ENCODE results near the gene CDYL. TPM values are rescaled to one million over a fixed set of nuclear protein-coding genes. Genes with fewer than 3 reads are reported as not detected.

CDYL gene
- total RNA-seq, 1 donor = 48.4 TPM

- H3K4me3 ChIP-seq (ENCODE audit: low read depth, low read length) = peak overlapping the region; percentile 75
- DNase-seq (ENCODE audit: low read depth) = peak; percentile 46
- TF ChIP-seq, protein P1, sequence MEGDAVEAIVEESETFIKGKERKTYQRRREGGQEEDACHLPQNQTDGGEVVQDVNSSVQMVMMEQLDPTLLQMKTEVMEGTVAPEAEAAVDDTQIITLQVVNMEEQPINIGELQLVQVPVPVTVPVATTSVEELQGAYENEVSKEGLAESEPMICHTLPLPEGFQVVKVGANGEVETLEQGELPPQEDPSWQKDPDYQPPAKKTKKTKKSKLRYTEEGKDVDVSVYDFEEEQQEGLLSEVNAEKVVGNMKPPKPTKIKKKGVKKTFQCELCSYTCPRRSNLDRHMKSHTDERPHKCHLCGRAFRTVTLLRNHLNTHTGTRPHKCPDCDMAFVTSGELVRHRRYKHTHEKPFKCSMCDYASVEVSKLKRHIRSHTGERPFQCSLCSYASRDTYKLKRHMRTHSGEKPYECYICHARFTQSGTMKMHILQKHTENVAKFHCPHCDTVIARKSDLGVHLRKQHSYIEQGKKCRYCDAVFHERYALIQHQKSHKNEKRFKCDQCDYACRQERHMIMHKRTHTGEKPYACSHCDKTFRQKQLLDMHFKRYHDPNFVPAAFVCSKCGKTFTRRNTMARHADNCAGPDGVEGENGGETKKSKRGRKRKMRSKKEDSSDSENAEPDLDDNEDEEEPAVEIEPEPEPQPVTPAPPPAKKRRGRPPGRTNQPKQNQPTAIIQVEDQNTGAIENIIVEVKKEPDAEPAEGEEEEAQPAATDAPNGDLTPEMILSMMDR (IDR thresholded peaks at IDR 0.05; ENCODE audit: insufficient read depth, low read length) = no peak
These were observed 1.3 kb downstream of the CDYL start for GRCh38 chr6:4777394-4777935.

- no peak for DNase-seq (ENCODE audit: low read depth)
- H3K4me3 ChIP-seq (ENCODE audit: low read depth, low read length) = peak overlapping the region; percentile 75
- TF ChIP-seq, protein P1 (IDR thresholded peaks at IDR 0.05; ENCODE audit: insufficient read depth, low read length) = no peak
These were observed 1.9 kb downstream of the CDYL start for GRCh38 chr6:4778086-4778485.

DNA sequence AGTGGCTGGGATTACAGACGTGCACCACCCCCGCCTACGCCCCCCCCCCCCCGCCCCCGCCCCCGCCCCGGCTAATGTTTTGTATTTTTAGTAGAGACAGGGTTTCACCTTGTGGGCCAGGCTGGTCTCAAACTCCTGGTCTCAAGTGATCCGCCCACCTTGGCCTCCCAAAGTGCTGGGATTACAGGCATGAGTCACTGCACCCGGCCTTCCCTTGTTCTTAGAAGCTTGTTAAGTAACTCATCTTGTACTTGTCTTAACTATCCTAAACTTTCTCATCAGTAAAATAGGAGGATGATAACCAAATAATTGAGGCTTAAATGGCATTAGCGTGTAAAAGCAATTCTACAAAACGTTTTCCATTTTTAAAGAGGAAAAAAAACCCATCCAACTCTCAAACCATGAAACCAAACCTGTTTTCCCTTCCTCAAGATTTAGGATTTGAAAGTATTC is 4.2 kb downstream of the CDYL start:
- TF ChIP-seq, protein P1 (IDR thresholded peaks at IDR 0.05; ENCODE audit: insufficient read depth, low read length) = no peak
- DNase-seq (ENCODE audit: low read depth) = peak; percentile 46
- no peak overlapping the region for H3K4me3 ChIP-seq (ENCODE audit: low read depth, low read length)

- TF ChIP-seq, protein P1 (IDR thresholded peaks at IDR 0.05; ENCODE audit: insufficient read depth, low read length) = no peak
- no peak for DNase-seq (ENCODE audit: low read depth)
- no peak overlapping the region for H3K4me3 ChIP-seq (ENCODE audit: low read depth, low read length)
These were observed 5.2 kb downstream of the CDYL start for GRCh38 chr6:4781426-4781825.

GRCh38 chr6:4781967-4782575 is 5.9 kb downstream of the CDYL start:
- no peak for DNase-seq (ENCODE audit: low read depth)
- TF ChIP-seq, protein P1 (IDR thresholded peaks at IDR 0.05; ENCODE audit: insufficient read depth, low read length) = no peak

DNA sequence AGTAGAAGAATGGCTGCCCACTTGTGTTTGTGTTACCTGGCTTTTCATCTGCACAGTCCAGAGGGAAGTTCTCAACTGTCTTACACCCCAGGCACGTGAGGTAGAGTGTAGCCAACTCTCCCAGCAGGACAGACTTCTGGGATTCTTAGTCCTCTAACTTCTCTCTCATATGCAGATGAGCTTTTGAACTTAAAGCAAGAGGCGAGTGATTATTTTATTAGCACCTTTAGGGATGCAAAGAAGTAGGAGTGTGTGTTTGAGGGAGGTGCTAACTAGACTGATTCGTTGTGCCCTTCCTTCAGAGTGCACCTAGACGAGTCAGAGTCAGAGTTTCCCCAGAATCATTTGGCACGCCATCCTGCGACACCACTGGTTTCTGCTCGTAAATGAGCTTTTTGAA is 10.8 kb downstream of the CDYL start:
- no peak for DNase-seq (ENCODE audit: low read depth)
- H3K4me3 ChIP-seq (ENCODE audit: low read depth, low read length) = no peak overlapping the region
- TF ChIP-seq, protein P1 (IDR thresholded peaks at IDR 0.05; ENCODE audit: insufficient read depth, low read length) = no peak

More at GRCh38 chr6:4781967-4782575, 5.9 kb downstream of the CDYL start:
- no peak overlapping the region for H3K4me3 ChIP-seq (ENCODE audit: low read depth, low read length)

Measured in fibroblast of the aortic adventitia (primary cell).